Measurements from ENCODE around the gene PSME3IP1.

The PSME3IP1 gene

DNA sequence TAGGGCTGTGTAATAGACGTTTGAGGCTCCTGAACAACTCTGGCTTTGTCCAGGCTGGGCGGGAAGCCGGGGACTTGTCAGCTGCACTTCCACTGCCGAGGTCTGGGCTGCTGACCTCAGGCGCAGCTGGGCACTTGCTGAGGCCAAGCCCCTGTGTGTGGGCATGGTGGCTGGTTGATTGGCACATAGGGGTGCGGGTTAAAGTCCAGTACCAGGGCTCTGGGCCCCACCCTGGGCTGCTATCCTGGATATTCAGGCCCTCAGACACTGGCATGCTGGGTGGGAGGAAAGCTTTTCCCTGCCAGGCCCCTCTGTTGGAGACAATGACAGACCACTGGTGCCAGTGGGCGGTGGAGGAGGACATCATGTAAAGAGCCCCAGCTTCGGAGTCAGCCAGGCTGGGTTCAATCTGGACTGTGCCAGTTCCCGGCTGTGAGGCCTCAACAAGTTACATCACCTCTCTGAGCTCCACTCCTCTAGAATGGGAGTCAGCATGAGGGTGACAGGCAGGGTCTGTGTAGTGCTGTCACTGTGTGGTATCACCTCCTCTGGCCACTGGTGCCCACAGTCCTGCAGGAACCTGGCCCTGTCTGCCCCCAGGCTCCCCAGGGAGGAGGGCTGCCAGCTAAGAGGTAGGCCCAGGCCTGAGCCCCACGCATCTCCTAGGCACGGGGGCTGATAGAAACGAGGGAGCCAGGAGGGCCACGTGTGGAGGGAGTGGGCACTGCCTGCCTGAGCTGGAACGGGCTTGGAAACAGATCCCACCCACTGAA, 42.5 kb downstream of the PSME3IP1 start:
- DNase-seq (ENCODE audit: low spot score) = no peak

DNA sequence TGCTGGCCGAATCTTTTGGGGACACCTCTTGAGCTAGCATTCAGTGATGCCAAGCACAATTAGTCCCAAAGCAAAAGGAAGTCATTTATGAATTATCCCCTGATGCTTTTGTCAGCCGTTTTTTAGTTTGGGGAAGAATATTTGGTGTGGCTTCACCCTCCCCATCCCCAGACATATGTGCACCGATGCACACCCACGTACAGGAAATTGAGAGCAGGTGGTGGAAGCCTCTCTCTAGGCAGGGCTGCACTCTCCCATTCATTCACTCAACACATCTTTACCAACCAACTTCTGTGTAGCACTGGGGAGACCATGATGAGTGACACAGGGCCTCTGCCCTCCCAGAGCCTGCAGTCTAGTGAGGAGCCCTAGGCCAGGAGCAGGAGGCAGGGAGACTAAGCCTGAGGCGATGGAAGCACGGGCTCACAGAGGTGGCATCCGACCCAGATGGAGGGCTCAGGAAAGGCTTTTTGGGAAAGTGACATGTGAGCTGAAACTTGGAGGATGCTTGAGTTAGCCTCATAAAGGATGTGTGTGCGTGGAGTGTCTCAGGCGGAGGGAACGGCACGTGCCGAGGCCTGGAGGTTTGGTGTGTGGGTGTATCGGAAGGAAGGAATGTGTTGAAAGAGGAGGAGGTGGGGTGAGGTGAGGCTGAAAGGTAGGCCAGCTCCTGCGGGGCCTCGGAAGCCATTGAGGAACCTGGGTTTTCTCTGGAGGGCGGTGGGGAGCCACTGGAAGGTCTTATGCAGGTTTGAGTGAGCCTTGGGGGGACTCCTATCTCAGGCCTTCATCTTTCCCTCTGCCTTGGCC, 43.8 kb downstream of the PSME3IP1 start:
- DNase-seq (ENCODE audit: low spot score) = no peak

DNA sequence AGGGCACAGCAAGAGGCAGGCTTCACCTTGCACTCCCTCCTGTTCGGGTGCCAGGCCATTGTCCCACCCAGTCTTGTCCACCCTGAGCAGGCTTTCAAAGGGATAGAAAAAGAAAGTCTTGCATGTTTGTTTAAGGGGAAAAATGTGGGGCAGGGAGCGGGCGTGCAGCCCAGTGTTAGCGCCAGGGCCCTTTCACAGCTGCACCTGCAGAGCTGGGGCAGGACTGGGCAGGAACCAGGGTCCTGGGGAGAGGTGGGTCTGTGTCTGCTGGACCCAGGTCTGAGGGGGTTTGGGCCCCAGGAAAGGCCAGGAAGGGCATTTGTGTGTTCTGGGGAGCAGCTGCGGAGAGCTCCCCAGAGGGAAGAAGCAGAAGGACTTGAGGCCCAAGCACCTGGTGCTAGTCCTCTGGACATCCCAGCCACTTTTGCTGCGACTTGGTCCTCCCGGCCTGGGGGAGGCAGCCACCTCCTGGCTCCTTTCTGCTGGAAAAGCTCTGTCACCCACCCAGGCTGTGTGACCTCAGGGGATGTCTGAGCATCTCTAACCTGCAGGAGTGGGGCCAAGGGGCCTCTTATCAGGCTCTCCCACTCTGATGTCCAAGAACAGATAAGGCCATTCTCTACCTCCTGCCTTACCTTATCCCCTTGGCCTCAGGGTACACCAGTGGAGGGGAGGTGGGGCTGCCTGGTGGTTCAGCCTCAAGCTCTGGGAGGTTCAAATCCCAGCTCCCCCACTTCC, 44.7 kb downstream of the PSME3IP1 start:
- no peak for DNase-seq (ENCODE audit: low spot score)

DNA sequence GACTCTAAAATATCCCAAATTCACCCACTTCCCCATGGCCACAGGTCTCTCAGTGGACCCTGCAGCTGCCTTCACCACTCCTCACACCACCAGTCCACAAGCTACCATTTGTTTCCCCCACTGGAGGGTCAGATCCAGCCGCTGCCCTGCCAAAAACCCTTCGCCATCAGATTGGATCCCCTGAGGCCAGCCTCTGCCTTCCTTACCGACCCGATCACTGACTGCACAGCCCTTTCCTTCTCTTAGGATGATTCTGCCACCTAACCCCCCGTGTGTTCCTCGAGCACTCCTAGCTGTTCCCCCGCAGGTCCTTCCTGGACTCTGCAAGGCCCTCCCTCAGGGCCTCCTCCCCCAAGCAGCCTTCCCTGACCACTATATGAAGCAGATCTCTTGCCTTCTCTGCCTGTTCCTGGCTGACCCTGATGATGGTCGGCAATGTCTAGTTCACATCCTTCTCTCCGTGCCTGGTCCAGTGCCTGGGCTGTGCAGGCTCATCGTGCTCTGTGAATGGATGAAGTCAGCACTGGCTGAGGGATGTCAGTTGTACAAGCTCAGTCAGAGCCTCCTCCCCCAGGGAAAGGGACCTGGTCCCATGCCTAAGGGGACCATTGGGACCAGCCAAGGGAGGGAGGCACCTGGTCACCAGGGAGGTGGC, 47.4 kb downstream of the PSME3IP1 start:
- DNase-seq (ENCODE audit: low spot score) = no peak

DNA sequence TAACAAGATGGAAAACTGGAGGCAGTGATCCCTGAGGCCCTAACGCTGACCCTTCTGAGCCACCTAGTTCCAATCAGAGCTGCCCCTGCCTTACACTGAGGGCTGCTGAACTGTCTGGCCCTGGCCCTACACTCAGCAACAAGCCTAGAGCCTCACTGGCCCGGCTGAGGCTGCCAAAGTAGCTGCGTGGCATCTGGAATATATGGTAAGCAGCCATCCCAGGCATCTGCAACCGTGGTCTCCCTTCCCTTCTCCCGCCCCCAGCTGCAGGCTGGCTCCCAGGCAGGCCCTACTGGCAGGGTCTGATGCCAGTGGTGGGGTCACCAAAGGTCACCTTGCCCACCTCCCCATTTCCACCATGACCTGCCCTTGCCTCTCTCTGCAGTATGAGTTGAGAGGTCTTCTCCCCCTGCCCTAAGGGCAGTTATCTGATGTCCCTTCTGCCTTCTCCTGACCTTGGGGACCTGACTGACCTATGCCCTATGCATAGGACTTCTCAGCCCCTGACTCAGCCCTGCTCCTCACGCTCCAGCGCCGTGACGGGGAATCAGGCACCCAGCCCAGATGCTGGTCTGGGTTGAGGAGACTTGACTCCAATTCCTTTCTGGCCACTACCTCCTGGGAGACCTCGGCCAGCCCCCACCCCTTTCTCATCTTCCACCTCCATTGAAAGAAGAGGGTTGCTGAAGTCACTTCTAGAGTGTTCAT, 48.1 kb downstream of the PSME3IP1 start:
- DNase-seq (ENCODE audit: low spot score) = no peak

DNA sequence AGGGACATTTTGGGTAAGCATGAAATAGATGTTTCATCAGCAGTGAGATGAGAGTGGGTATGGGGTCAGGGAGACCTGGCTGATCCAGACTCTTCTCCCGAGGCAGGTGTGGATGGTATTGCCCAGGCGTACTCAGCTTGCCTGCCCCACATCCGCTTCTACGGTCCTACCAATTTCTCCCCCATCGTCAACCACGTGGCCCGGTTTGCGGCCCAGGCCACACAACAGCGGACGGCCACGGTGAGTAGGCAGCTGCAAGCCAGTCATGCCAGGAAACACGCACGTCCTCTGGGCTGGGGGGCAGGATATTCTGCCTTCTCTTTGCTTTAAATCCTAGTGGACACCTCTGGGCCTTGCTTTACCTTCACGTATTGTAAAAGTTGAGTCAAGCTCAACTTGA, 48.8 kb downstream of the PSME3IP1 start:
- DNase-seq (ENCODE audit: low spot score) = no peak

DNA sequence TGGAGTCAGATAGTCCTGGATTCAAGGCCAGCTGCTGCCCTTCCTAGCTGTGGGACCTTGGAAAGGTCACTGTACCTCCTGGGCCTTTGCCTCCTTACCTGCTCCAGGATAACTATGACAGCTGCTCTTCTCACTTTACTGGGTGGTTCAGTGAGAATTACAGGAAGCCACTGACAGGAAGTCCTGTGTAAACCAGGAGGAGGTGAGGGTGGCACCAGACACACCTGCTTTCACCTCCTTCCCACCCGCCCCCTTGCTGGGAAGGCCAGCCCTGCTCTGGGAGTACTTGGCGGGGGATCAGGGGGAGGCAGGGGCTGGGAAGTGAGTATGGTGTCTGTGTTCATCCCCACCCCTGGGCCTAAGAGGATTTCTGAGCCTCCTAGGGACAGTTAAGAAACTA, 50.9 kb downstream of the PSME3IP1 start:
- no peak for DNase-seq (ENCODE audit: low spot score)

DNA sequence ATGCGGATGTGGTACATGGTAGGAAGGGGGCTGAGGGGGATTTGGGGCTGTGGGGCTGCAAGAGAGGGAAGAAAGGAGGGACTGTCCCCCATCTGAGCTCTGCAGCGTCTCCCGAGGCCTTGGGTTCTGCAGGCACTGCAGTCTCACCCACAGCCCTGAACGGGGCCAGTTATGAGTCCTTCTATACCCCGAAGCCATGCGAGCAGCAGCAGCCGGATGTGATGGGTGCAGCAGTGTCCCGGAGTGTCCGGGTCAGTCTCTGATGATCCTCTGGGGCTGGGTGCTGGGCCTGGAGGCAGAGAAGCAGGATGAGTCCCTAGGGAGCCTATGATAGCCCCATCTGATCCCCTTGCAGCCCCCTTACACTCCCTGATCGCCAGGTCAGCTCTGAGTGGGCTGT, 52.0 kb downstream of the PSME3IP1 start:
- DNase-seq (ENCODE audit: low spot score) = no peak

DNA sequence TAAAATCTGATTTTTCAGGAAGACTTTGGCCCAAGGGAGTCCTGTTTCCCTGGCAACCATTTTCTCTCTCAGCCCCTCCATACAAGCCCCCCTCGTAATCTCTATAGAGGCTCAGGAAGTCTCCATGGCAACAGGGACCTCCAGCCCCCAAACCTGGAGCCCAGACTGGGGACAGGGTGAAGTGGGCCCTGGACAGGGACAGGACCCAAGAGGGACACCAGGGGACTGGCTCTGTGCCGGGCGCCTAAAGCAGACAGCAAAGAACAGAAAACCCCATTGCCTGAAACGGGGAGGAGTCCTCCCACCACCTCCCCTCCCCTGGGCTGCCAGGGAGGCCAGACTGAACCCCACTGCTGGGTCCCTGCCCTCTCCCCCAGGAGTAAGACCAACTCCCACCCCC, 52.8 kb downstream of the PSME3IP1 start:
- no peak for DNase-seq (ENCODE audit: low spot score)

DNA sequence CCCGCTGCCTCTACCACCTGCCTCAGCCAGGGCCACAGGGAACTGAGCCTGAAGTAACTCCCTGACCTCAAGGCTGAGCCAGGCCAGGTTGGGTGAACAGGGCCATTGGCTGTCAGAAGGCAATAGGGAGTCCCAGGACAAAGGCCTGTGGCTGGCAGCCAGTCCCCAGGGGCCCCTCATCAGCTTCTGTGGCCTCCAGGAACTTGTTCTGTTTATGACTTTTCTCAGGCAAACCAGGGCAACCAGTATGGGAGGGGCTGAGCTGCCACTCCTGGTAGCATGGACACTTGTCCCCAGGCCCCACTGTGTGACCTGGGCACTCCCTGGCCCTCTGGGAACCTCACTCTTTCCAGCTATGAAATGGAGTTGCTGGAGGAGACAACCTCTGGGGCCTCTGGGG, 53.4 kb downstream of the PSME3IP1 start:
- DNase-seq (ENCODE audit: low spot score) = no peak

DNA sequence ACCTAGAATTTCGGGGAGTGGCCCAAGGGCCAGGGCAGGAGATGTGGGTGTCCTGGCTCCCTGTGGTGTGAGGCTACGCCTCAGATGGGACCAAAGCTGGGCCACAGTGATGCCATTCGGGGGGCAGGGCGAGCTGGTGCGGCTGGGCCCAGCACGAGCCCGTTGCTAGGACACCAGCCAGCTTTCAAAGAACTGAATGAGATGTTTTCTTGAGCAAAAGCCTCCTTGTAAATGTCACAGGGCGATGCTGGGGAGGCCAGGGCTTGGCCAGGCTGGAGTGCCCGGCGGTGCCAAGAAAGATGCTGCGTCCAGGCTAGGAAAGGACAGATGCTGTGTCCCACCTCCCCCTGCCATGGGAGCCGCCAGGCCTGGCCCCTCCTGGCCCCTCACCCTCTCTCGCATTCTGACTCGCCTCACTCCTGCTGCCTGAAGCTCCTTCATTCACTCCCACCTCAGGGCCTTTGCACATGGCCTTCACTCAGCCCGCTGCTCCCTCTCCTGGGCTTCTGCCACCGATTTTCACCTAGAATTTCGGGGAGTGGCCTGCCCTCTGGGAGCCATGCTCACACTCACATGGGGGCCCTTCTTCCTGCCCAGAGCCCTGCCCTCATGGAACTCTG, 54.4 kb downstream of the PSME3IP1 start:
- no peak for DNase-seq (ENCODE audit: low spot score)

DNA sequence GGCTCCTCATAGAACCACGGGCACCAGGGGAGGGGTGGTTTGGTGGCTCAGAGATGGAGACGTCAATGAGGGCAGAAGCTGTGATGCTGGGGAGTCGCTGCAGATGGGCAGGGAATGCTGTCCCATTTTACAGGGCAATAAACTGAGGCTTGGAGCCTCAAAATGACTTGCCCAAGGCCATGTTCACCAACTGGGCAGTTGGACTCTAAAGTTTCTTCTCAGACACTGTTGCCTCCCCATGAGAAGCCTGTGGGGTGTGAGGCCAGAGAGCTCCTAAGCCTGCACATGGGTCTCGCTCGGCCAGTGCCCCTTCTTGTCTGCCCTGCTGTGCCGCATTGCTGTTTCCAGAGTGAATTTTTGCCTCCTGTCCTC, 54.9 kb downstream of the PSME3IP1 start:
- DNase-seq (ENCODE audit: low spot score) = no peak

DNA sequence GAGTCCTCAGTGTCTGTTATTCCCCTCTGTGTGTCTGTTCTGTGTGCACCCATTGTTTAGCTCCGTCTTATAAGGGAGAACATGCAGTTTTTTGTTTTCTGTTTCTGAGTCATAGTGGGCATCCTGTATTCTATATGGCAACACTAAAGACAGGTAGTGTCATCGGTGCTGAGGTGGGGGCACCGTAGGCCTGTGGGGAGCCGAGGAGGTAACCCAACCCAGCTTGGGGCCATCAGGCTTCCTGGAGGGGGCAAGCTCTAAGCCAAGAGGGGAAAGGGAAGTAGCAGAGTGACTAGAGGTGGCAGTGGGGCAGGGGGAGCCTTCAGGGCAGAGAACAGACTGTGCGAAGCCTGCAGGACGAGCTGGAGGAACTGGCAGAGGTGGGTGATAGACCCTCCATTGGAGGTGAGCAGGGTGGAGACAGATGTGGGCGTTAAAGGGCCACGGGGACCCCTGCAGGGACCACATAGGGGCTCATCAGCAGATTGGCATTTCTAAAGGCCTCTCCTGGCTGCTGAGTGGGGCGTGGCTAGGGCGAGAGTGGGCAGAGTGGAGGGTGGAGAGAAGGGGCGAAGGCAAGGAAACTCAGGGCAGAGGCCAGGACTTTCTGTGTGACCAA, 57.0 kb downstream of the PSME3IP1 start:
- no peak for DNase-seq (ENCODE audit: low spot score)

DNA sequence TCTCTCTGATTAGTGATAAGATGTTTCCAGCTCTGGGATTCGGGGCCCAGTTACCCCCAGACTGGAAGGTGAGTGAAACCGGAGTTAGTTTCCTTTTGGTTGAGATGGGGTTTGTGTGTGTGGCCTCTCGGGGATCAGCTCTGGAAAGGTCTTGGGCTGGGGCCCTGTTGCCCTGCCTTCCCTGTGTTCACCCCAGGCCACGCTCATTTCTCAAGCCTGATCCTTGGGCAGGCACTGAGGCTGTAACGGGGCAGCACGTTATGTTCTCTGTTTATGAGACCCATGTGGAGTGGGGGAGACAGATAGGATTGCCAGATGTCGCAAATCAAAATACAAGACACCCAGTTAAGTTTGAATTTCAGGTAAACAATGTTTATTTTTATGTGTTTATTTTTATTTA, 58.0 kb downstream of the PSME3IP1 start:
- no peak for DNase-seq (ENCODE audit: low spot score)

DNA sequence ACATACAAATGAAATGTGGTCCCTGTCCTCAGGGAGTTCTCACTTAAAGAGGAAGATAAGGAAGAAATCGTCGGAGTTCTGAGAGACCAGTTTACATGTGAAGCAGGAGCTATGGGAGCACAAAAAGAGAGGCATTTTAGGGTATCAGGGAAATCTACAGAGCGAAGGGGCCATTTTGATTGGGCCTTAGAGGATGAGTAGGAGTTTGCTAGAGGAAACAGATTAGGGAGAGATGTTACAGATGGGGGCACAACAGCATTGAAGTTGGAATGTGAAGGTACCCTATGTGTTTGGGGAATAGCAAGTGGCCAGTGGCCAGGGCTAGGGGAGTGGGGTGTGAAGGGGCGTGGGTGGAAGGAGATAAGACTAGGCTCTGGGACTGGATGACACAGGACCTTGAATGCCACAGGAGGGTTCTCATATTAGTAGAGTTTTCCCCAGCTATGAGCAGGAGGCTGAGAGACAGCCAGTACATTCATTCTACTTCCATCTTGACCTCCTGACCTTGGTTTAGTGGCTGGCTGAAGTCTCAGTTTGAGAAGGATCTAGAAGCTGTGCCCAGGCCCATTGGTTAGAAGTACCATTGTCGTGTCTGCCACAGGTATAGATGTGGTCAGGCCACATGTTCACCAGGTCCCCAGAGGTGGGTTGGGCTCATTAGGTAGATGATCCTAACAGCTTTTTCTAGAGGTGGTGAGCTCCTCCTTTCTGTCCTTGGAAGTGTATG, 58.6 kb downstream of the PSME3IP1 start:
- DNase-seq (ENCODE audit: low spot score) = no peak

DNA sequence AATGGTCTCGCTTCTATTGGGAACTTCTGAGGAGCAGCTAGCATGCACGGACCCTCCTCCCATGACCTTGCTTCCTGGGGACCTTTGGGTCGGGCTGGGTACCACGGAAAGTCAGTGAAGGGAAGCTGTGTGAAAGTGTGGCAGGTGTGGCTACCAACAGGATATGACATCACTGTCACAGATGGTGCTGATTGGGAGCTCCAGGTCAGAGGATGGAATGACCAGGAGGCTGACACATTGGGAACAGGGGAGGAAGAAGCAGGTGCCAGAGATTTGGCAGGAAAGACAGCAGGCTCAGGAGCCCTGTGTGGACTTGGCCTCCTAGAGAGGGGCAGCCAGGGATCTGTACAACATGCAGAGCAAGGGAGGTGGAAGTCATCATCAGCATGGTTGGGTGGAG, 59.4 kb downstream of the PSME3IP1 start:
- no peak for DNase-seq (ENCODE audit: low spot score)

DNA sequence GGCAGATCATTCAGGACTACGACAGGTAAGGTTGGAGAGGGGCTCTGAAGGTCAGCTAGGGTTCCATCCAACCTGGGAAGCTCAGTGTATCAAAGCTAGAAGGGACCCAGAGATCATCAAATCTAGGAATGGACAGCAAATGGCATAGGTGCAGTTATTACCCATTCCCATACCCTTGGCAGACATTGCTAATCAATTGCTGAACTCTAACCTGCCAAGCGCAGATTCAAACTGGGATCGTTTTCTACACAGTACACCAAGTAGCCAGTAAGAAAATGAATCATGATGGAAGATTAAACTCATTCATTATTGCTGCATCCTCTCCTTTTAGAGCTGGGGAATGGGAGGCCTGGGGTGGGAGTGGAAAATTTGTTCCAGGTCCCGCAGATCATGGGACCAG, 59.9 kb downstream of the PSME3IP1 start:
- no peak for DNase-seq (ENCODE audit: low spot score)

DNA sequence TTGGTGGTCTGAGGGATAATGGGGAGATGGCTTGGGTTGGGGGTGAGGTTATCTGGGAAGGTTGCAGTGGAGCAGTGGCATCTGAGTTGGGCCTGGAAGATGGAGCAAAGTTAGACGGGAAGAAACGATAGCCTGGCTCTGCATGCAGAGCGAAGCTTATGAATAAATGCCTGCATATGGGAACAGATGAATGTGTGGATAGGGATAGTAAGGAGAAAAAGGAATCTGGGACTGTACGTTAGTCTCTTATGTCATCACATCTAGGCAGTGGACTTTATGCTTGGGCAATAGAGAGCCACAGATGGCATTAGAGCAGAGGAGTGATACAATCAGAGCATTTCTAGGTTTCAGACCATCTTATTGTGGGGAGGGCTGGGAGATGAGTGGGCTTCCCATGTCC, 60.5 kb downstream of the PSME3IP1 start:
- DNase-seq (ENCODE audit: low spot score) = no peak

DNA sequence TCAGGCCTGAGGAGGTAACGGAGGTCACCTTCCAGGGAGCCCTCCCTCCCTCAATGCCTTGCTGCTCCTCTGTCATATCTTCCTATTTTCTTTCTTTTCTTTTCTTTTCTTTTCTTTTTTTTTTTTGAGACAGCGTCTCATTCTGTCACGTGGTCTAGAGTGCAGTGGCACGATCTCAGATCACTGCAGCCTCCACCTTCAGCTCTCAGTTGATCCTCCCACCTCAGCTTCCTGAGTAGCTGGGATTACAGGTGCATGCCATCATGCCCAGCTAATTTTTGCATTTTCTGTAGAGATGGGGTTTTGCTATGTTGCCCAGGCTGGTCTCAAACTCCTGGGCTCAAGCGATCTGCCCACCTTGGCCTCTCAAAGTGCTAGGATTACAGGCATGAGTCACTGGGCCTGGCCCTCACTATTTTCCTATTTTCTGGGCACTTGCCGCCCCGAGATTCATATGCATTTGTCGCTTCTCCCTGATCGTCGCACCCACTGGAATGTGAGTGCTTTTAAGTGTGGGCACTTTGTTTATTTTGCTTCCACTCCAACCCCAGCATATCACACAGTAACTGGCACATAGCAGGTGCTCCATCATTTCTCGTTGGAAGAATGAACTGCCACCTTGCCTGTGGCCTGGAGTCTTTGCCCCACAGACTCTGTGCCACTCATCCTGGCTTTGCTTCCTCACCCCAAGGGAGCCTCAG, 61.7 kb downstream of the PSME3IP1 start:
- DNase-seq (ENCODE audit: low spot score) = no peak

Data from HuH-7.5 (cell line).